ENCODE measurements around the gene MCMBP.
A peak's percentile ranks its signal among the peaks of the same experiment; 100 is the strongest.
"Not testable (repeated sequence)": the region's sequence is repeated elsewhere in the genome, so short reads cannot be mapped to it uniquely, and the experiment has no call there.

The MCMBP gene

GRCh38 chr10:119872860-119873681 is 428 bp upstream of the MCMBP start:
- DNase-seq = peak; percentile 94

DNA sequence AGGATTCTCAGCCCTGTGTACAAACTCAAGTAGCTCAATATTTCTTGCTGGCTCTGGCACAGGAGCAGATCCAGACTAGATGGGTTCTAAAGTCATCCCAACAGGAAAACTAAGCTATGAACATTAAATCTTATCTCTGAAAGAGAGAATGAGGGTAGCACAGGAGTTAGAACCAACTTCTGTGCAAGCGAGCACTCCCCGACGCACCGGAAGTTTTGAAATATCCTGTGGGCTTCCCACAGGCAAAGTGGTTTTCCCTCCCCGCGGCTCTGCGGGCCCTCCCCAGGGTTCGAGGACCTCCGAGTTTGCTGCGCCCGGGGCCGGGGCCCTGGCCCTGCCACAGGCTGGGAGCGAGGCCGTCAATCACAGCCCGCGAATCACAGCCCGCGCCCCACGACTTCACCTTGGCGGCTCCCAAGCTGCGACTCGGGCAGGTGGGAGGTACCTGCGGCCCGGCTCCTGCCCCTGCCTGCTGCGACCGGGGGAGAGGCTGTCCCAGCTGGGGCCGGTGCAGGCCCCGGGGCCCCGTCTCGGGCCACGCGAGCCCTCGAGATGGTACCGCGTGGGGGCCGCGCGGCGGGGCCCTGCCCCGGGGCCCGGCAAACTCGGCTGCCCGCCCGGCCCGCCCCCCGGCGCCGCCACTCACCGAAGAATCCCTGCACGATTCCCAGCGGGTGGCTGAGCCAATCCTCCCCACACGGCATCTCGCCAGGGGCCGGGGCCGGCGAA is 598 bp downstream of the MCMBP start:
- peak; percentile 41 for DNase-seq

GRCh38 chr10:119869398-119869797 is 3.2 kb downstream of the MCMBP start:
- not testable (repeated sequence) for DNase-seq

DNA sequence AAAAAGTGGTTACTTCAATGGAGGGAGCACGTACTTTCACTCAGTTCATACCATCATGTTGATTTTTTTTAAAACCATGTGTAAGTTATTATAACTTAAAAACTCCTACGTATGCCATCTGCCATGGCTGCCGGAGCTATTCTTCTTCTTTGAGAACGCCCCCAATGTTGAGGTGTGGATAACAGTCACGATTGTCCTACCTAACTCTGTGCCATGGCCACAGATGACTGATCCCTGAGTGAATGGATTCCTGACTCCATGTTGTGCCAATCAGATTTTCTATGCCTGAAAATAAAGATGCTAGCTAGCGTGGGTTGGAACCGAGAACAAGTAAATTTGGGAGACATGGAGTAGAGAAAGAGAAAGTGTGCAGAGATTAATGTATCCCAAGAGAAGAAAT is 5.3 kb downstream of the MCMBP start:
- DNase-seq = no peak

GRCh38 chr10:119865699-119866240 is 6.9 kb downstream of the MCMBP start:
- no peak for DNase-seq

- no peak for DNase-seq
Measured at GRCh38 chr10:119863951-119864565, 8.6 kb downstream of the MCMBP start.

GRCh38 chr10:119862524-119862923 is 10.1 kb downstream of the MCMBP start:
- no peak for DNase-seq

GRCh38 chr10:119860866-119861607 is 11.6 kb downstream of the MCMBP start:
- no peak for DNase-seq

DNA sequence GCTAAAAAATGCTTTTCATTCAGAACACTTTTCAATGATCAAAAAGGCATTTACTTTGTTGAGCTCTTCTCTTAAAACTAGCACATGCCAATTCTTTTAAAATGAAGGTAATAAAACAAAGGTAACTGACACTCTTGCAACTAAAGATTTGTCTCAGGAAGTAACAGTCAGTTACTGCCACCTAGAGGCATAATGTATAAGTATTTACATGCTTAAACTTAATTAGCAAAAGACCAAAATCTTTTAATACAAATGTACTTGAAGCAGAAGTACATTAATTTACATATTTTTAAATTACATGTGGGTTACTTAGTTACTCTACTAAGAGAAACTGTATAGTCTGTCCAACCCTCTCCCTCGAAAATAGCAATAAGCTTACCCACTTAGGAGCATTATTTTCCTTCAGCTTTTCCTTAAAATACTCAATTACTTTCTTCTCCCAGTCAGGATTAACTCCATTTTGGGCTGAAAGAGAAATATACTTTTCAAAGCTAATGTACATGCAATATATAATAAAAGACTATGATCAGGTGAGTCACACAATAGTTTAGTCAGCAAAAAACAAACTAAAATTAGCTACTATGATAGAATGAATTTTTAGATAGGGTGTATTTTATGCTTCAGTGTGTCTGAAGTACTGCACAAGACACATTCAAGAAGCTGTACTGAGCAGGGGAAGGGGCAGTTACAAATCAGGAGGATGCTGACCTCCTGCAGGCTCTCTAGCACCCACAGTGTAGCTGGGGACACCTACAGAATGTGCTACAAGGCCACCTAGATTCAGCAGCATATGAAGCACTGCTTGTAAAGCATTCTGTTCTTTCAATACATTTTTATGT is 13.0 kb downstream of the MCMBP start:
- no peak for DNase-seq

GRCh38 chr10:119858063-119858462 is 14.6 kb downstream of the MCMBP start:
- DNase-seq = no peak

- no peak for DNase-seq
Measured at GRCh38 chr10:119853574-119853973, 19.1 kb downstream of the MCMBP start.

- no peak for DNase-seq
Measured at GRCh38 chr10:119852822-119853221, 19.8 kb downstream of the MCMBP start.

DNA sequence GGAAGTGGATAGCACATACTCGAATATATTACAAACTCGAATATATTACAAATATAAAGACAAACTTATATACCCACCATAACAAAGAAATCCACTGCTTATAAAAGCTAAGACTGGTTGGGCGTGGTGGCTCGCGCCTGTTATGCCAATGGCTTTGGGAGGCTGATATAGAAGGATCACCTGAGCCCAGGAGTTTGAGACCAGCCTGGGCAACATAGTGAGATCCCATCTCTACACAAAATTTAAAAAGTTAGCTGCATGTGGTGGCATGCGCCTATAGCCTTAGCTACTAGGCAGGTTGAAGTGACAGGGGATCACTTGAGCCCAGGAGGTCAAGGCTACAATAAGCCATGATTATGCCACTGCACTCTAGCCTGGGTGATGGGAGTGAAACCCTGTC is 20.4 kb downstream of the MCMBP start:
- no peak for DNase-seq

DNA sequence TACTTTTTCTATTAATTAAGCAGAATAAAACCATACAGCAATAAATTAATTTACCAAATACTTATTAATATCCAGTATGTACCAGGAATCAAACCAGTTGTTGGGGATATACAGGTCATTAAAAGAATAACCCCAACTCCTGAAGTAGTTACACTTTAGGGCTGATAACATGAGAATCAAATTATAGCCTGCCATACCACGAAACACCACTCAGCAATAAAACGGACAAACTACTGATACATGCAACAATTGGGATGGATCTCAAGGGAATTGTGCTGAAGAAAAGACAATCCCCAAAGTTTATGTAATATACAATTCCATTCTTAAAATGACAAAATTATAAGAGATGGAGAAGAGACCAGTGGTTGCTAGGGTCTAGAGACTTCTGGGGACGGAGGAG is 22.7 kb downstream of the MCMBP start:
- DNase-seq = no peak

DNA sequence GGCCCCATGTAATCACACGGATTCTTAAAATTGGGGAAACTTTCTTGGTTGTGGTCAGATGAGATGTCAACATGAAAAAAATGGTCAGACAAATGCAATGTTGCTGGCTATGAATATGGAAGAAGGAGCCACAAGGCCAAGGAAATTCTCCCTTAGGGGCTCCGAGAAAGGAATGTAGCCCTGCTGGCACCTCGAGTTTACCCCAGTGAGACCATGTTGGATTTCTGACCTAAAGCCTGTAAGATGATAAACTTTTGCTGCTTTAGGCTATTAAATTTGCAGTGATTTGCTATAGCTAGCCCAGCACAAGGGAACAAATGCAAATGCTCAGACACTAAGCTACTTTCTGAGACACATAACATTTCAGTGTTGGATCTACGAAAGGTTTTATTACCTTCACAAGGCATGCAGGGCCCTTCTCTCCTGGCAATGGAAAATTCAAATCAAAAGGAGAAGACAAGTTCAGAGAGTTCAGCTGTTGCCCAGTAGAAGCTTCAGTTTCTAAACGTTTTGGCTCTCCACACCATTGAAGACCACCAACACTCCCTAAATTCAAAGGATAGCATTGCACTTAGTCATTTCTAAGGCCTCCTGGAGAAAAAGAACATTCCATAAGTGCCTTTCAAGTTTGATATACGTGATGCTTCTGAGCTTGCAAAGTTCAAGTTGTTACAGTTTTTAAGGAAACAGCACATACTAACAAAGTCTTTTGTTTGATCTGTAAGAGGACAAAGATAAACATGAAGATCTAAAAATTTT is 23.4 kb downstream of the MCMBP start:
- no peak for DNase-seq

DNA sequence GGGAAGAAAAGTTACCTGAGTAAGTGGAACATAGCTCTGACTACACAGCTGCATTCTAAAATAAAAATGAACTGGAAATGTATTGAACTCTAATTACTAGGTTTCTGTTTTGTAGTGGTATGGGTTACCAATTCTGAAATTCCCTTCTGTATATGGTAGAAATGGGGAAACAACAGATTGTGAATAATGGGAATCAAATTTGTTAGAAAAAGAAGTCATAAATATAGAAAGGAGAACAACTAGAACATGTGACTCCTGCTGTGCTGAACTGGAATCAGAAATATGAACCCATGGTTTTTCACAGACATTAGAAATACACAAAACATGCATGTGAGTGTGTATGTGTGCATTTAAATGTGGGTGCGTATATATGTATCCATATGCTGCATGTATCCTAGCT is 27.0 kb downstream of the MCMBP start:
- no peak for DNase-seq

DNA sequence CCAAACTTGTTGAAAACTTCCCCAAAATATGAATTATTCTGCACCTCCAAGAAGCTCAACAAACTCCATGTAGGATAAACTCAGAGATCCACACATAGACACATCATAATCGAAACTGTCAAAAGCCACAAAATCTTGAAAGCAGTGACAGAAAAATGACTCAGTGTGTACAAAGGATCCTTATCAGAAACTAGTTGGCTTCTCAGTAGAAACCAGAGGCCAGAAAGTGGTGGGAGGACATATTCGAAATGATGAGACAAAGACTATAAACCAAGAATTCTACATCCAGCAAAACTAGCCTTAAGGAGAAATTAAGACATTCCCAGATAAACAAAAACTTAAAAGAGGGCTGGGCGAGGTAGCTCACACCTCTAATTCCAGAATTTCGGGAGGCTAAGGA is 38.5 kb downstream of the MCMBP start:
- DNase-seq = no peak

DNA sequence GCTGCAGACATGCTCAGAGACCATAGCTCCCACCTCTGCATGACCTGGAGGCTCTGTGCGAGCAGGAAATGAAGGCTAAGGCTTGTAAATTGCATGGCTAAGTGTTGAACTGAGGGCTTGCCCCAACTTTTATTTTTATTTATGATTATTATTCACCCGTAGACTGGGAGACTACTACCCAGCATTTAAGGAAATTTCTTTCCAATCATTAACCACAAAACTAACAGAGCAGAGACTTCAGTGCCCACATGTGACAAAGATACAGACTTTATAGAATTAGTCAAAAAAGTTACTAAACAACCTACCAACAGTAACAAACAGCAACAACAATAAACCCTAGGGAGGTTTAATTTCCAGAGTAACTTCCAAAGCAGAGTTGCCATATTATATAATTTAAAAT is 39.7 kb downstream of the MCMBP start:
- DNase-seq = no peak

DNA sequence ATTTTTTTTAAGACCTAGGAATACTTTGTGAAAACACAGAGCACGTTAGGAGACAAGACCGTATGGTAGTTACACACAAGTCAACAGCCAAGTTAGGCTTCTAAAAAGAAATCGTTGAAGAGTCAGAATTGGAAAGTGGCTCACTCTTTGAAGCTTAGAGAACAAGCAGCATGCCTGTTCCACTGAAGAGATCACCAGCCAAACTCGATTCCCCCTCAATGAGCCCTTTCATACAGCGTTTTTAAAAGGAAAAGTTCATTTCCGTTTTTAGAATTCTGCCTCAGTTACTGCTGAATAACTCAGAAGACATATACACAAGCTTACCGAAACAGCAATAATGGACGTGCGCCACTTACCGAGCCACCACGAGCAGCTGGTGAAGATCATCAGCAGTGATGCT is 41.0 kb downstream of the MCMBP start:
- DNase-seq = no peak

GRCh38 chr10:119830851-119831250 is 41.8 kb downstream of the MCMBP start:
- DNase-seq = no peak

GRCh38 chr10:119829429-119829828 is 43.2 kb downstream of the MCMBP start:
- no peak for DNase-seq

Data from right hindlimb (tissue), 1 donor.